Lower lobe of right lung (tissue), 2 donors: ENCODE measurements around the gene MRGPRD. TPM values are rescaled to one million over a fixed set of nuclear protein-coding genes. Genes with fewer than 3 reads are reported as not detected.
A peak's percentile ranks its signal among the peaks of the same experiment; 100 is the strongest.

ENCODE experiments used
- ATAC-seq, 2 donors: fragments of 200-7000 bp; cut with Tn5 transposase; one replicate each; pipeline ENCODE4 v1.9.1; 2020 to 2022; ENCODE audit warnings: mild to moderate bottlenecking in 2 of 2, moderate library complexity in 2 of 2
- DNase-seq: peaks from one replicate; pipeline ENCODE4 v3.0.0-alpha.2; 2020
- H3K27ac ChIP-seq: fragments of 200-600 bp; one replicate; pipeline ENCODE4 v1.8.0; 2022
- H3K27me3 ChIP-seq: fragments of 200-600 bp; one replicate; pipeline ENCODE4 v1.8.0; 2022; ENCODE audit warnings: low read depth
- H3K36me3 ChIP-seq: fragments of 200-600 bp; one replicate; pipeline ENCODE4 v1.8.0; 2022; ENCODE audit warnings: mild to moderate bottlenecking
- H3K4me1 ChIP-seq: fragments of 200-600 bp; one replicate; pipeline ENCODE4 v1.8.0; 2022
- H3K4me3 ChIP-seq: fragments of 200-600 bp; one replicate; pipeline ENCODE4 v1.8.0; 2022; ENCODE audit warnings: mild to moderate bottlenecking
- H3K9me3 ChIP-seq: fragments of 200-600 bp; one replicate; pipeline ENCODE4 v1.8.0; 2022
- intact Hi-C: fragments of 100-400 bp; cut with DNase I; formaldehyde crosslinking; loops from one replicate; pipeline ENCODE4 v1.11.0; 2022
- total RNA-seq: library from RNA; stranded (reverse); fragmentation: NEBNext Ultra II Directional; extraction: Animal tissue kit (Norgen Biotek cat#: 25700); gene quantifications from one replicate; pipeline ENCODE4 v1.2.1, GENCODE V29; 2021
- TF ChIP-seq, protein P1 (sequence below): fragments of 200-600 bp; IDR thresholded peaks from one replicate; pipeline ENCODE4 v1.8.0; 2022; ENCODE audit warnings: antibody characterized with exemption, mild to moderate bottlenecking
- donor health status: DM: no; HTN: yes; CAD: no; lungs with severe emphysema.

MRGPRD gene
- total RNA-seq, 1 donor from 2014 or later, result not detected

DNA sequence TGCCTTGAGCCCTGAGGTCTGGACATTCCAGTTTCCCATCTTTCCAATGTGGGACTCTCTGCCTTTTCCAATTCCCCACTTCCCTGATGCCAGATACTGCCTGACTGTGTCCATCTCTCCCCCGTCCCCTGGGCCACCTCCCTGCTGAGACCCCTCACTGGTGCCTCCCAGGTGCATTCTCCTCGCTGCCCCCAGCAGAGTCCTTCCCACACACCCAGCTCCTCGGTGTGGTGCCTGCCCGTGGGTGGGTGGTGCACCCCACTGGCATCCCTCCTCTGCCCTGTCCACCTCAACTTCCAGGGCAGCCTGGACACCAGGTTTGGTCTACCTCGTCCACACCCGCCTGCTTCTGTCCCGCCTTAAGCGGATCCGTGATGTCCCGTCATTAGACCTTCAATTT is 37.2 kb upstream of the MRGPRD start:
- H3K27ac ChIP-seq, result no peak overlapping the region

GRCh38 chr11:69014898-69015549 is 34.2 kb upstream of the MRGPRD start:
- DNase-seq (no peak), ATAC-seq (no peak)
- TF ChIP-seq, protein P1, sequence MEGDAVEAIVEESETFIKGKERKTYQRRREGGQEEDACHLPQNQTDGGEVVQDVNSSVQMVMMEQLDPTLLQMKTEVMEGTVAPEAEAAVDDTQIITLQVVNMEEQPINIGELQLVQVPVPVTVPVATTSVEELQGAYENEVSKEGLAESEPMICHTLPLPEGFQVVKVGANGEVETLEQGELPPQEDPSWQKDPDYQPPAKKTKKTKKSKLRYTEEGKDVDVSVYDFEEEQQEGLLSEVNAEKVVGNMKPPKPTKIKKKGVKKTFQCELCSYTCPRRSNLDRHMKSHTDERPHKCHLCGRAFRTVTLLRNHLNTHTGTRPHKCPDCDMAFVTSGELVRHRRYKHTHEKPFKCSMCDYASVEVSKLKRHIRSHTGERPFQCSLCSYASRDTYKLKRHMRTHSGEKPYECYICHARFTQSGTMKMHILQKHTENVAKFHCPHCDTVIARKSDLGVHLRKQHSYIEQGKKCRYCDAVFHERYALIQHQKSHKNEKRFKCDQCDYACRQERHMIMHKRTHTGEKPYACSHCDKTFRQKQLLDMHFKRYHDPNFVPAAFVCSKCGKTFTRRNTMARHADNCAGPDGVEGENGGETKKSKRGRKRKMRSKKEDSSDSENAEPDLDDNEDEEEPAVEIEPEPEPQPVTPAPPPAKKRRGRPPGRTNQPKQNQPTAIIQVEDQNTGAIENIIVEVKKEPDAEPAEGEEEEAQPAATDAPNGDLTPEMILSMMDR, result no peak
- intact Hi-C loops, result no loop called here
- H3K4me1 ChIP-seq, result peaks cover 27% of the 10 kb centered on the region
- H3K27me3 ChIP-seq, result peaks cover 49% of the 10 kb centered on the region
- H3K9me3 ChIP-seq, result no peaks in the 10 kb centered on the region
- H3K4me3 ChIP-seq, result no peak overlapping the region
- peak overlapping the region; percentile 57 for H3K27ac ChIP-seq
- no peaks in the 10 kb centered on the region for H3K36me3 ChIP-seq

More for the DNA sequence above, 37.2 kb upstream of the MRGPRD start:
- DNase-seq, result no peak
- TF ChIP-seq, protein P1, result no peak
- intact Hi-C loops, result no loop called here
- ATAC-seq, result no peak
- Histone ChIP-seq H3K4me3 (no peak overlapping the region), H3K9me3 (no peaks in the 10 kb centered on the region), H3K27me3 (peaks cover 20% of the 10 kb centered on the region), H3K4me1 (peaks cover 14% of the 10 kb centered on the region), H3K36me3 (no peaks in the 10 kb centered on the region)

GRCh38 chr11:69014084-69014851 is 33.5 kb upstream of the MRGPRD start:
- Histone ChIP-seq H3K27ac (peak overlapping the region; percentile 77), H3K27me3 (peaks cover 56% of the 10 kb centered on the region), H3K9me3 (no peaks in the 10 kb centered on the region), H3K36me3 (no peaks in the 10 kb centered on the region), H3K4me1 (peaks cover 34% of the 10 kb centered on the region), H3K4me3 (peak overlapping the region; percentile 54)
- intact Hi-C loops, result no loop called here
- ATAC-seq (peak; percentile 38 to 63), DNase-seq (no peak)
- TF ChIP-seq, protein P1, result no peak

DNA sequence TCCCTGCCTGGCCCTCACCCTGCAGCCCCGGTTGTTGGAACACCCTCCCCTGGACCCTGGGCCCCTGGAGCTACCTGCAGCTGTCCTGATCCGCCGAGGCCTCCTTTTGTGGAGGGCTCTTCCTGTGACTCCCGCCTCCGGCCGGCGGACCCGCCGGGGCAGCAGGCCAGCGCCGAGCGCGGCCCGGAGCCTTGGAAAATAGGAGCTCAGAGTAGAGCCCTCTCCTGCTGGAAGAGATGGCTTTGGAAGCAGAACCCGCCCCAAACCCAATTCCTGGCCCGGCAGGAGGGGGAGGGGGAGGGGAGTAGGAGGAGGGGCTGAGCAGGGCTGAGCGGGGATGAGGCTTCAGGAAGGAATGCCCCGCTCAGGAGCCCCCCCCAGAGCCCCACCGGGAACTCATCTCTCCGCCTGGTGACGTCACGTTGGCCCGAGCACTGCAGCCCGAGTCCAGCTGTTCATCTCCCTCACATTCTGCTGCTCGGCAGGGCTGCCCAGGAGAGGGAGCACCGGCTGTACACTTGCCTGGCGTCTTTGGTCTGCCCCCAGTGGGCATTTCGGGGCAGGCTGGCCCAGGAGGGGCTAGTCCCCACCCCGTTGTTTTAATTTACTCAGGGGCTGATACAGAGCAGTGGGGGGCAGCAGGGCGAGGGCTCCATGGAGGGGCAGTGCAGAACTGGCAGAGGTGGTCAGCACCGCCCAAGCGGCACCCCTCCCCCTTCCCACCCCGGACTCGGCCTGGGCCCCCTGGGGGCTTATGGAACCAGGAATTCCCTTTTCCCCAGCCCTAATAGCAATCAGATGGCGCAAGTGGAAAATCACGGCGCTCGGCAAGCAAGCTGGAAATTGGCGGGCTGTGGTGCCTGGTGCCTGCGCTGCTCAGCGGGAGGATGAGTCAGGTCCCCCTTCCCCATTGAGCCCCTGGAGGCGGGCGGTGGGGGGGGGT is 32.5 kb upstream of the MRGPRD start, which contains the start of gene MRGPRF:
MRGPRF (minus strand) TSS at position 238 of the 943 bp plus-strand sequence. CDS start 3,345 bp downstream, outside the sequence.
- peak within 1 kb of the TSS; percentile 54 for H3K4me3 ChIP-seq
- peaks cover 56% of the 10 kb centered on the region for H3K27me3 ChIP-seq
- DNase-seq, result peak; percentile 75
- TF ChIP-seq, protein P1, result peak; percentile 36
- intact Hi-C loops, result no loop called here
- ATAC-seq, result peak; percentile 62 to 71
- no peaks in the 10 kb centered on the region for H3K36me3 ChIP-seq
- no peaks in the 10 kb centered on the region for H3K9me3 ChIP-seq
- H3K27ac ChIP-seq, result peak within 1 kb of the TSS; percentile 77
- H3K4me1 ChIP-seq, result peaks cover 44% of the 10 kb centered on the region
